SW 1271 (cell line): ENCODE data around the gene NR1H2.

ENCODE experiments used
- DNase-seq, 2 experiments: peaks; one replicate each; lab custom pipeline; 2025; lab: John Stamatoyannopoulos, UW

NR1H2 gene

GRCh38 chr19:50401605-50402450, 25.6 kb downstream of the NR1H2 start:
- DNase-seq, result no peak

- no peak for DNase-seq
Observed at GRCh38 chr19:50402544-50403301, 26.5 kb downstream of the NR1H2 start.

- no peak for DNase-seq
Observed at GRCh38 chr19:50406156-50406820, 30.0 kb downstream of the NR1H2 start.

GRCh38 chr19:50406829-50407228, 30.6 kb downstream of the NR1H2 start:
- no peak for DNase-seq

- no peak for DNase-seq
Observed at GRCh38 chr19:50409347-50409746, 33.1 kb downstream of the NR1H2 start.

- no peak for DNase-seq
Observed at GRCh38 chr19:50410109-50410508, 33.9 kb downstream of the NR1H2 start.

GRCh38 chr19:50412419-50412818, 36.2 kb downstream of the NR1H2 start:
- no peak for DNase-seq

GRCh38 chr19:50413096-50413495, 36.8 kb downstream of the NR1H2 start:
- DNase-seq, result no peak

GRCh38 chr19:50413531-50413930, 37.3 kb downstream of the NR1H2 start:
- DNase-seq, result no peak

GRCh38 chr19:50414864-50415660, 38.8 kb downstream of the NR1H2 start:
- DNase-seq, result no peak

- no peak for DNase-seq
Observed at GRCh38 chr19:50415661-50416033, 39.4 kb downstream of the NR1H2 start.

- no peak for DNase-seq
Observed at GRCh38 chr19:50416034-50416977, 40.0 kb downstream of the NR1H2 start.

GRCh38 chr19:50417111-50418081, 41.1 kb downstream of the NR1H2 start:
- no peak for DNase-seq

GRCh38 chr19:50418176-50419021, 42.1 kb downstream of the NR1H2 start, which contains the start of gene SPIB:
Gene SPIB (plus strand): TSS chr19:50418938. CDS start chr19:50418963, 25 bp downstream.
- DNase-seq, result no peak

GRCh38 chr19:50419022-50419579, 42.8 kb downstream of the NR1H2 start:
- DNase-seq, result no peak

GRCh38 chr19:50419580-50420035, 43.4 kb downstream of the NR1H2 start:
- no peak for DNase-seq

- DNase-seq, result no peak
Observed at GRCh38 chr19:50420127-50420526, 43.9 kb downstream of the NR1H2 start.

GRCh38 chr19:50420808-50421207, 44.6 kb downstream of the NR1H2 start:
- DNase-seq, result no peak
